Ovary (tissue), 3 donors: ENCODE measurements around the gene UQCR11.

ENCODE experiments used
- CTCF ChIP-seq, 3 donors: fragments of 450-650 bp in 2 of 3; fragments of 200-600 bp in 1 of 3; IDR thresholded peaks; one replicate each; pipeline versions ENCODE4 v1.5.1 to v1.8.0; 2016 to 2022; ENCODE audit warnings: antibody characterized with exemption in 3 of 3, mild to moderate bottlenecking in 1 of 3
- POLR2A ChIP-seq: fragments of 450-650 bp; IDR thresholded peaks from one replicate; pipeline ENCODE4 v1.6.1; 2017; ENCODE audit warnings: antibody characterized with exemption, mild to moderate bottlenecking, moderate library complexity
- donor health status: DM: no; HTN: no; CAD: no.

GRCh38 chr19:1648459-1648849, 43.2 kb upstream of the UQCR11 start:
- TF ChIP-seq CTCF (IDR thresholded peaks at IDR 0.05) (no peak), POLR2A (no peak)
